ENCODE results near the gene TMPRSS3.

Gene TMPRSS3

GRCh38 chr21:42395905-42396651, at the start of gene TMPRSS3:
Gene TMPRSS3 (minus strand): TSS chr21:42396052. CDS start chr21:42395417, 635 bp downstream.
- TF ChIP-seq, protein P1, sequence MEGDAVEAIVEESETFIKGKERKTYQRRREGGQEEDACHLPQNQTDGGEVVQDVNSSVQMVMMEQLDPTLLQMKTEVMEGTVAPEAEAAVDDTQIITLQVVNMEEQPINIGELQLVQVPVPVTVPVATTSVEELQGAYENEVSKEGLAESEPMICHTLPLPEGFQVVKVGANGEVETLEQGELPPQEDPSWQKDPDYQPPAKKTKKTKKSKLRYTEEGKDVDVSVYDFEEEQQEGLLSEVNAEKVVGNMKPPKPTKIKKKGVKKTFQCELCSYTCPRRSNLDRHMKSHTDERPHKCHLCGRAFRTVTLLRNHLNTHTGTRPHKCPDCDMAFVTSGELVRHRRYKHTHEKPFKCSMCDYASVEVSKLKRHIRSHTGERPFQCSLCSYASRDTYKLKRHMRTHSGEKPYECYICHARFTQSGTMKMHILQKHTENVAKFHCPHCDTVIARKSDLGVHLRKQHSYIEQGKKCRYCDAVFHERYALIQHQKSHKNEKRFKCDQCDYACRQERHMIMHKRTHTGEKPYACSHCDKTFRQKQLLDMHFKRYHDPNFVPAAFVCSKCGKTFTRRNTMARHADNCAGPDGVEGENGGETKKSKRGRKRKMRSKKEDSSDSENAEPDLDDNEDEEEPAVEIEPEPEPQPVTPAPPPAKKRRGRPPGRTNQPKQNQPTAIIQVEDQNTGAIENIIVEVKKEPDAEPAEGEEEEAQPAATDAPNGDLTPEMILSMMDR (IDR thresholded peaks at IDR 0.05; ENCODE audit: low read depth, low read length) = no peak
- DNase-seq (ENCODE audit: extremely low read depth, low read depth) = no peak

GRCh38 chr21:42445311-42445710, 49.5 kb upstream of the TMPRSS3 start:
- TF ChIP-seq, protein P1 (IDR thresholded peaks at IDR 0.05; ENCODE audit: low read depth, low read length) = no peak
- DNase-seq (ENCODE audit: extremely low read depth, low read depth) = no peak

DNA sequence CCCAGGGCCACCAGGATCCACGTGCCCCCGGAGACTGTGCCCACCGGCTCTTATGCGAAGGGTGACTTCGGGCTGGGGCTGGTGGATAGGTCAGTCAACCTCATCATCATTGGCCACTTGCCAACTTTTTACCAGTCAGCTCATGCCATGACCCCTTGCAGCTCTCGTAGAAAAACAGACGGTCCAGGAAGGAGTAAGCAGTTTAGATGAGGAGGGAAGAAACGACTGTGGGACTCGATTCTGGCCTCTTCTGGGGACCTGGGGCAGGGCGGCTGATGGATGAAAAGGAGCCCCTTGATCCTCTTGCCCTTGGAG, 48.9 kb upstream of the TMPRSS3 start:
- no peak for DNase-seq (ENCODE audit: extremely low read depth, low read depth)
- TF ChIP-seq, protein P1 (IDR thresholded peaks at IDR 0.05; ENCODE audit: low read depth, low read length) = no peak

- DNase-seq (ENCODE audit: extremely low read depth, low read depth) = no peak
- TF ChIP-seq, protein P1 (IDR thresholded peaks at IDR 0.05; ENCODE audit: low read depth, low read length) = no peak
Observed at GRCh38 chr21:42443876-42444744, 48.3 kb upstream of the TMPRSS3 start.

DNA sequence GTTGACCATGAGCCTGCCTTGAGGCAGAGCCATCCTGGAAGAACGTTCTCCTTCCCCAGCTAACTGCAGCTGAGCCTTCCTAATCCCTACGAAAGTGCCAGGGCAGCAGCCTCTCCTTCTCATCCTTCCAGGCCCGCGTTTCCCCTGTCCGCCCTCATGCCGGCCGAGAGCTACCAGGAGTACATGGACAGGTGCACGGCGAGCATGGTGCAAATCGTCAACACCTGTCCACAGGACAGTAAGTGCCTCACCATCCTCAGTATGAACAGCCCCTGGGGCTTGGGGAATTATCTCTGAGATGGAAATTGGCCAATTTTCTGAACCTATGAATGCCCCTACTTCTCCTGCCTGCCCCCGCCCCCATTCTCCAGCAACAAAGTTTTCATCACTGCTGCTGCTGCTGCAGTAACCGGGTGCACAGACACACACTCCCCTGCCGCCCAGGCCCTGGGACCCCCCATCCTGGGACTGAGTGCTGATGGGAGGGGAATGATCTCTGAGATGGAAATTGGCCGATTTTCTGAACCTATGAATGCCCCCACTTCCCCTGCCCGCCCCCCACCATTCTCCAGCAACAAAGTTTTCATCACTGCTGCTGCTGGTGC, 47.4 kb upstream of the TMPRSS3 start:
- TF ChIP-seq, protein P1 (IDR thresholded peaks at IDR 0.05; ENCODE audit: low read depth, low read length) = no peak
- no peak for DNase-seq (ENCODE audit: extremely low read depth, low read depth)

DNA sequence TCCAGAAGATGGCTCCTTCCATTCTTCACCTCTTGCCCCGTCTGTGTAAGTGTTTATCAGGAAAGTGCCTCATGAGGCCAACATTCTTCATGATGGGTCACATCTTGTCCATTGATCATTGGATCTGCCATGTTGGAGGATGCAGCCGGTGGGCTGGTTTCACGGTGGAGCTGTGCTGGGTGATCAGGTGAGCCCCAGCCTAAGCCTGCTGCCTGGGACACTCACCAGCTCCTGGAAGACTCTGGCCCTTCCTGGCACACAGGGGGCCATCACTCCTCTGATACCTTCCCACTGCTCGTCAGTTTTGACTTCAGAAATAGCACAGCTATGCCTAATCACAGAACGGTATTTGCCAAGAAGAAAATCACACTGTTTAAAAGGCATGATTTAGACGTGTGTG, 46.1 kb upstream of the TMPRSS3 start:
- TF ChIP-seq, protein P1 (IDR thresholded peaks at IDR 0.05; ENCODE audit: low read depth, low read length) = no peak
- DNase-seq (ENCODE audit: extremely low read depth, low read depth) = no peak
